ENCODE results near the gene ZDHHC14. TPM values are rescaled to one million over a fixed set of nuclear protein-coding genes. Genes with fewer than 3 reads are reported as not detected.
A peak's percentile ranks its signal among the peaks of the same experiment; 100 is the strongest.
"Not testable (repeated sequence)": the region's sequence is repeated elsewhere in the genome, so short reads cannot be mapped to it uniquely, and the experiment has no call there.

ZDHHC14 gene
- total RNA-seq, 3 donors from 2014 or later: 4.8 to 9.8 (median 8.5) TPM

DNA sequence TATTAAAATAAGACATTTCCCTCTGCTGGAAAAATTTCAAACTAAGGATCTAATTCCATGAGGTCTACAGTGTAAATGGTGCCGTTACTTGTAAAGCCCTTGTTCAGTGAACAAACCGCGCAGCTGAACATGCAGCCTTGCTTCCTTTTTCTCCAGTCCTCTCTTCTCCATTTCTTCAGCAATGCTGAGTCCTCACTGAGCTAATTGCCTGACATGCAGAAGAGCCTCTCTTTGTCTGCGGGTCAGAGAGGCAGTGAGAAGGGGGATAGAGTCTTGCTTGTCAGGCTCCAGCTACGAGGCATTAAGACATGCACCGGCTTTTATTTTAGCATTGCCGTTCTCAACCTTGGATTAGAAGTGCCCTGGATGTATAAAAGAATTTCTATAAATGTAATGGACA lies 25.7 kb downstream of the ZDHHC14 start:
- H3K27me3 ChIP-seq: no peaks in the 10 kb centered on the region
- DNase-seq (ENCODE audit: low spot score in 2 of 2): no peak
- no peak overlapping the region for H3K4me3 ChIP-seq
- no peaks in the 10 kb centered on the region for H3K9me3 ChIP-seq
- no peak overlapping the region for H3K27ac ChIP-seq
- TF ChIP-seq POLR2AphosphoS5 (IDR thresholded peaks at IDR 0.05) (no peak), POLR2A (IDR thresholded peaks at IDR 0.05) (no peak)
- TF ChIP-seq, protein P1, sequence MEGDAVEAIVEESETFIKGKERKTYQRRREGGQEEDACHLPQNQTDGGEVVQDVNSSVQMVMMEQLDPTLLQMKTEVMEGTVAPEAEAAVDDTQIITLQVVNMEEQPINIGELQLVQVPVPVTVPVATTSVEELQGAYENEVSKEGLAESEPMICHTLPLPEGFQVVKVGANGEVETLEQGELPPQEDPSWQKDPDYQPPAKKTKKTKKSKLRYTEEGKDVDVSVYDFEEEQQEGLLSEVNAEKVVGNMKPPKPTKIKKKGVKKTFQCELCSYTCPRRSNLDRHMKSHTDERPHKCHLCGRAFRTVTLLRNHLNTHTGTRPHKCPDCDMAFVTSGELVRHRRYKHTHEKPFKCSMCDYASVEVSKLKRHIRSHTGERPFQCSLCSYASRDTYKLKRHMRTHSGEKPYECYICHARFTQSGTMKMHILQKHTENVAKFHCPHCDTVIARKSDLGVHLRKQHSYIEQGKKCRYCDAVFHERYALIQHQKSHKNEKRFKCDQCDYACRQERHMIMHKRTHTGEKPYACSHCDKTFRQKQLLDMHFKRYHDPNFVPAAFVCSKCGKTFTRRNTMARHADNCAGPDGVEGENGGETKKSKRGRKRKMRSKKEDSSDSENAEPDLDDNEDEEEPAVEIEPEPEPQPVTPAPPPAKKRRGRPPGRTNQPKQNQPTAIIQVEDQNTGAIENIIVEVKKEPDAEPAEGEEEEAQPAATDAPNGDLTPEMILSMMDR (IDR thresholded peaks at IDR 0.05): no peak
- no peaks in the 10 kb centered on the region for H3K36me3 ChIP-seq
- intact Hi-C loops (cut with DNase I; ENCODE audit: low total_unique reads): no loop called here
- H3K4me1 ChIP-seq: no peaks in the 10 kb centered on the region

DNA sequence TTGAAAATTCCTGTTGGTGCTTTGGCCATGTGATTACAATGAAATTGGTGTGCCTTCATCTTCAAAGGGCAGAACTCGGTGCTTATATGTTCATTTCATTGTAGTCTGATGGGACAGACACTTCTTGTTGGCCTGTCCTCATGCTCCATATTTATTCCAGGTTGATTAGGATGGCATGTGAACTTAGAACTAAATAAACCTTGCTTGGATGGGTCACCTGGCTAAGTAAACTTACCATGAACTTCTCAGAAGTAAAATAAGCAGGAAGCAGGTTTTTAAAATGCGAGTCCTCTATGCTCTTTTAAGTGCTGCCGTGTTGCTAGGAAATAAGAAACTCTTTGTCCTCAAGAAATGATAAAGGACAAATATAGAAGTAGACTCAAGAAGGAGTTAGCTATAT lies 26.7 kb downstream of the ZDHHC14 start:
- intact Hi-C loops (cut with DNase I; ENCODE audit: low total_unique reads): no loop called here
- no peak overlapping the region for H3K27ac ChIP-seq
- no peak overlapping the region for H3K4me3 ChIP-seq
- DNase-seq (ENCODE audit: low spot score in 2 of 2): no peak
- H3K27me3 ChIP-seq: no peaks in the 10 kb centered on the region
- no peaks in the 10 kb centered on the region for H3K9me3 ChIP-seq
- no peak for TF ChIP-seq POLR2AphosphoS5 (IDR thresholded peaks at IDR 0.05)
- no peak for TF ChIP-seq POLR2A (IDR thresholded peaks at IDR 0.05)
- TF ChIP-seq, protein P1 (IDR thresholded peaks at IDR 0.05): no peak
- no peaks in the 10 kb centered on the region for H3K4me1 ChIP-seq
- H3K36me3 ChIP-seq: no peaks in the 10 kb centered on the region

DNA sequence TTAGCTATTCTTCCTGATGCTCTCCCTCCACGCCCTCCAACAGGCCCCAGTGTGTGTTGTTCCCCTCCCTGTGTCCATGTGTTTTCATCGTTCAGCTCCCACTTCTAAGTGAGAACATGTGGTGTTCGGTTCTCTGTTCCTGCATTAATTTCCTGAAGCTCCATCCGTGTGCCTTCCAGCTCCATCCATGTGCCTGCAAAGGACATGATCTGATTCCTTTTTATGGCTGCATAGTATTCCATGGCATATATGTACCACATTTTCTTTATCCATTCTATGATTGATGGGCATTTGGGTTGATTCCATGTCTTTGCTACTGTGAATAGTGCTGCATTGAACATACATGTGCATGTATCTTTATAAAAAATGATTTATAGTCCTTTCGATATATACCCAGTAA lies 27.4 kb downstream of the ZDHHC14 start:
- H3K36me3 ChIP-seq; intact Hi-C loops (cut with DNase I; ENCODE audit: low total_unique reads); H3K27ac ChIP-seq; H3K9me3 ChIP-seq; DNase-seq (ENCODE audit: low spot score in 2 of 2); H3K27me3 ChIP-seq; H3K4me1 ChIP-seq; H3K4me3 ChIP-seq: not testable (repeated sequence)

DNA sequence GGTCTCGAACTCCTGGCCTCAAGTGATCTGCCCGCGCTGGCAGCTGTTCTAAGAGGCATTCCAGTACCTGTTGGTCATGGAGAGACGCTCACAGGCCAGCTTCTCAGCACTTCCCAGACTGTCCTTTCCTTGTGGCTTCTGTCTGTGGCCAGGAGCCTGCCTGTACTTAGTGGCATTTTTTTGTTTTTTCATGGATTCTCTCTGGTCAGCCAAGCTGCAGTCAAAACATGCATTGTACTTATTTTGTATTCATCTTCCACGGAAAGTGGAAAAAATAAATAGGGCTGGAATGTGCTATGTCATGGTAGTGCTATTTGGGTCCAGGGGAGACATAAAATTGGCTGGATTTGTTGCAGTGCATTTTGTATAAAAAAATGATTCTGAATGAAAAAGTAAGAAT lies 29.1 kb downstream of the ZDHHC14 start:
- Histone ChIP-seq H3K4me1 (no peaks in the 10 kb centered on the region), H3K27ac (no peak overlapping the region), H3K36me3 (no peaks in the 10 kb centered on the region), H3K27me3 (no peaks in the 10 kb centered on the region), H3K4me3 (no peak overlapping the region), H3K9me3 (no peaks in the 10 kb centered on the region)
- TF ChIP-seq POLR2AphosphoS5 (IDR thresholded peaks at IDR 0.05) (no peak), POLR2A (IDR thresholded peaks at IDR 0.05) (no peak)
- TF ChIP-seq, protein P1 (IDR thresholded peaks at IDR 0.05): no peak
- DNase-seq (ENCODE audit: low spot score in 2 of 2): no peak
- intact Hi-C loops (cut with DNase I; ENCODE audit: low total_unique reads): no loop called here

DNA sequence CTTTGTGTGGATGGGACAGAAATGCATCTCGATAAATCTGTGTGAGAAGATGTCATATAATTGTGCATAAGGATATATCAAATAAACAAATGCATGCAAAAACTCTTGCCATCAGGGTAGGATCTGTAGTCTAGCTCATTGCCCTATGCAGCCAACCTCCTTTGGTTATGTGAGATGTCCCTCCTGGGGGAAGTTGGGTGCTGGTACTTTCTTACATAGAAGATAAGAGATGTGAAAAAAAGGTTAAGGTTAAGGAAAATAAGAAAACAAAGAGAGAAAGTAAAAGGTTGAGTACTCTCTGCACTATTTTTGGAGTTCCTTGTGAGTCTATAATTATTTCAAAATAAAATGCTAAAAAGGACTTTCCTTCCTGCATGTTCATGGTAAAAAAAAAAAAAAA lies 30.4 kb downstream of the ZDHHC14 start:
- intact Hi-C loops (cut with DNase I; ENCODE audit: low total_unique reads): no loop called here
- Histone ChIP-seq H3K4me1 (no peaks in the 10 kb centered on the region), H3K27me3 (no peaks in the 10 kb centered on the region), H3K9me3 (no peaks in the 10 kb centered on the region), H3K4me3 (no peak overlapping the region), H3K36me3 (no peaks in the 10 kb centered on the region), H3K27ac (no peak overlapping the region)
- TF ChIP-seq POLR2A (IDR thresholded peaks at IDR 0.05): no peak
- no peak for TF ChIP-seq POLR2AphosphoS5 (IDR thresholded peaks at IDR 0.05)
- TF ChIP-seq, protein P1 (IDR thresholded peaks at IDR 0.05): no peak
- DNase-seq (ENCODE audit: low spot score in 2 of 2): no peak

DNA sequence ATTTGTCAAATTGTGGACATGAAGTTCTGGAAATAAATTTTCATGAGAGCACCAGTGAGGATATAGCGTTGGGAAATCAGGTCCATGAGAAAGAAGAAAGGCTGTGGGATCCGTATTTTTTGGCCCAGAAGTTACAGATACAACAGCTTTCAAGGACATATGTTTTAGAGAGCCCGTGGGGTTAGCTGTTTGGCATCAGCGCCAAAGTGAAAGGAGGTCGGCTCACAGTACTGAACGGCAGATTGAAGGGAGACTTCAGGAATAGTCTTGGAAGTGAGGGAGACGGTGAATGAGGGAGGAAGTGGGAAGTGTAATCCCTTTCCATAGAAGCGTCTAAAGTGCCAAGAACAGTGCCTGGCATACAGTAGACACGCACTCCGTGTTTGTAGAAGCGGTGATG lies 31.8 kb downstream of the ZDHHC14 start:
- Histone ChIP-seq H3K4me3 (peak overlapping the region in 2 of 3 donors; percentile 12 to 37), H3K4me1 (no peaks in the 10 kb centered on the region), H3K9me3 (no peaks in the 10 kb centered on the region), H3K36me3 (no peaks in the 10 kb centered on the region), H3K27me3 (no peaks in the 10 kb centered on the region), H3K27ac (no peak overlapping the region)
- intact Hi-C loops (cut with DNase I; ENCODE audit: low total_unique reads): no loop called here
- no peak for TF ChIP-seq POLR2A (IDR thresholded peaks at IDR 0.05)
- TF ChIP-seq, protein P1 (IDR thresholded peaks at IDR 0.05): no peak
- TF ChIP-seq POLR2AphosphoS5 (IDR thresholded peaks at IDR 0.05): no peak
- DNase-seq (ENCODE audit: low spot score in 2 of 2): no peak
